Bladder microvascular endothelial cell (primary cell): Measurements from ENCODE around the gene SPATA31A7. TPM values are rescaled to one million over a fixed set of nuclear protein-coding genes. Genes with fewer than 3 reads are reported as not detected.

Source experiments
- total RNA-seq: library from RNA; depleted of rRNA; stranded (reverse); fragments of >200 nt; gene quantifications from 2 replicates; pipeline ENCODE4 v1.2.3, GENCODE V29; 2014

The SPATA31A7 gene
- not detected in 2 replicates for total RNA-seq

GRCh38 chr9:61189736-61190135 is at the start of gene SPATA31A7:
SPATA31A7 (plus strand) TSS chr9:61190036; CDS start chr9:61190065, 29 bp downstream.

